Measurements from ENCODE around the gene ITGA8. TPM values are rescaled to one million over a fixed set of nuclear protein-coding genes. Genes with fewer than 3 reads are reported as not detected.

Gene ITGA8
- total and polyA plus RNA-seq, 9 of the 15 experiments (the other 6 are each of a cell fraction or from before 2014, with no cell fraction given): 0.01 to 0.07 (median 0.04) TPM; not detected in 5

- ChIA-PET CTCF (ENCODE audit: low intra/inter-chr PET ratio) (interaction anchor here (0.6 to 2.4 kb wide), 3 partner anchors 140 to 305 kb away, joined by 3 to 19 read pairs (median 3); no protein-coding TSS in a partner anchor), POLR2A (interaction anchor here (1.6 kb wide), 1 partner anchor 286 kb away, joined by 4 read pairs; no protein-coding TSS in a partner anchor)
- no peaks in the 10 kb centered on the region for H3K9me3 ChIP-seq (replicated peaks; ENCODE audit: control insufficient read depth, insufficient read depth, low read depth, low read length)
- H3K9ac ChIP-seq (ENCODE audit: insufficient read depth in 1 of 2, low read depth in 2 of 2, low read length in 2 of 2): no peak overlapping the region
- H4K20me1 ChIP-seq (replicated peaks; ENCODE audit: control insufficient read depth, insufficient read depth, low read length): no peaks in the 10 kb centered on the region
- 80% methylated on average over 1 of the region's 1 CpG for WGBS (ENCODE audit: insufficient coverage, low coverage, missing lambda C conversion rate)
- ATAC-seq: no peak
- no peaks in the 10 kb centered on the region for H3K79me2 ChIP-seq (ENCODE audit: control insufficient read depth, insufficient read depth, low read length)
- no peak for DNase-seq (ENCODE audit: extremely low read depth in 1 of 4, low spot score in 3 of 4)
- H3K4me3 ChIP-seq: no peak overlapping the region
- H2AFZ ChIP-seq (ENCODE audit: low read depth, low read length): no peak overlapping the region
- peaks cover 0 to 4% of the 10 kb centered on the region in 2 experiments; a peak in 1 of 5 replicates for H3K27me3 ChIP-seq (ENCODE audit: control insufficient read depth in 2 of 2, insufficient read depth in 2 of 2, low read length in 2 of 2)
- in situ Hi-C loops (cut with MboI) (loop anchor here (5.0 kb wide), 1 partner anchor 289 kb away; no protein-coding TSS in a partner anchor), intact Hi-C loops (cut with micrococcal nuclease) (no loop called here)
- FAIRE-seq: no peak
- no peaks in the 10 kb centered on the region for H3K9me1 ChIP-seq (ENCODE audit: control insufficient read depth, insufficient read depth, low read length)
- H3K4me2 ChIP-seq (ENCODE audit: insufficient read depth, low read length): no peak overlapping the region
- no peak for TF ChIP-seq SMAD1 (IDR thresholded peaks at IDR 0.05; ENCODE audit: low read depth, low read length, partially characterized antibody)
- TF ChIP-seq AFF1 (IDR thresholded peaks at IDR 0.05; ENCODE audit: low read depth in 1 of 2, partially characterized antibody in 2 of 2): no peak
- TF ChIP-seq ZSCAN32 (CRISPR knock-in tag; IDR thresholded peaks at IDR 0.05): no peak
- TF ChIP-seq ZNF512 (tag; IDR thresholded peaks at IDR 0.05): peak; percentile 87
- no peak for TF ChIP-seq ERF (CRISPR knock-in tag; IDR thresholded peaks at IDR 0.05)
- TF ChIP-seq ZNF12 (CRISPR knock-in tag; IDR thresholded peaks at IDR 0.05): no peak
- H3K4me1 ChIP-seq (replicated peaks in 1 of 2; ENCODE audit: control insufficient read depth in 2 of 2, insufficient read depth in 2 of 2, low read length in 2 of 2): peaks cover 0 to 5% of the 10 kb centered on the region in 2 experiments; a peak in 3 of 5 replicates
- no peak overlapping the region for H3K27ac ChIP-seq (ENCODE audit: extremely low read depth, low read depth, low read length)
- H3K36me3 ChIP-seq (ENCODE audit: control insufficient read depth, insufficient read depth, low read length): no peaks in the 10 kb centered on the region
- BruUV-seq (replicated peaks): no TSS peak
Measured at GRCh38 chr10:15726042-15726441, 6.3 kb upstream of the ITGA8 start.
